Measurements from ENCODE around the gene QRSL1.

DNA sequence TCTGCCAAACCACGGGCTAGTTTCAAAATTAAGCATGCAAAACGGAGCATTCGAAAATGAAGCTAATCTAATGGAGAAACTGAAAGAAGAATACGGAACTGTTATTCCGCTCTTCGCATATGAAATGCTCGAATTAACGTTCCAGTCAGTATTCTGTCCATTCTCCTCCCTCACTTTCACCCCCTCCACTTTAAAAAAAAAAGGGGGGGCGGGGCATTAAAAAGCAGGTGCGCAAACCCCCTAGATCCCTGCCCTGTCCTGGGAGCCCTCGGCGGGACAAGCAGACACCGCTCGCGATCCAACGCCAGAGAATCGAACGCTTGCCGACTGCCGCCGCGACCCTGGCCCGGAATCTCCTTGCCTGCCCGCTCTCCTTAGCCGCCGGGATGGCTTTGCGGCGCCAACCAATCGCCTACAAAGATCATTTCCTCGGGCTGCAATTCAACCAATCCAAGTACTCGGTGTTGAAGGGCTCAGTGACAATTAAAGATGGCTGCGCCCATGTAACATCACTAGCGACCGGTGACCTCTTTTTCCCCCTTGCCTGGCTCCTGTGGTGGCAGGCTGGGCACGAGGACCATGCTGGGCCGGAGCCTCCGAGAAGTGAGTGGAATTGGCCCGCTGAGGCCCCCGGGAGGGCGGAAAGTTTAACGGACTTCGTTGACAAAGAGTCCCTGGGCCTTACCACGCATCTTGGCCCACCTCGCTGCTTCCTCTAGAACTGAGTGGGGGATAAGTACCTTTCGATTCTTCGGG lies at the start of gene QRSL1, which contains the start of gene RTN4IP1:
- TF ChIP-seq, protein P1, sequence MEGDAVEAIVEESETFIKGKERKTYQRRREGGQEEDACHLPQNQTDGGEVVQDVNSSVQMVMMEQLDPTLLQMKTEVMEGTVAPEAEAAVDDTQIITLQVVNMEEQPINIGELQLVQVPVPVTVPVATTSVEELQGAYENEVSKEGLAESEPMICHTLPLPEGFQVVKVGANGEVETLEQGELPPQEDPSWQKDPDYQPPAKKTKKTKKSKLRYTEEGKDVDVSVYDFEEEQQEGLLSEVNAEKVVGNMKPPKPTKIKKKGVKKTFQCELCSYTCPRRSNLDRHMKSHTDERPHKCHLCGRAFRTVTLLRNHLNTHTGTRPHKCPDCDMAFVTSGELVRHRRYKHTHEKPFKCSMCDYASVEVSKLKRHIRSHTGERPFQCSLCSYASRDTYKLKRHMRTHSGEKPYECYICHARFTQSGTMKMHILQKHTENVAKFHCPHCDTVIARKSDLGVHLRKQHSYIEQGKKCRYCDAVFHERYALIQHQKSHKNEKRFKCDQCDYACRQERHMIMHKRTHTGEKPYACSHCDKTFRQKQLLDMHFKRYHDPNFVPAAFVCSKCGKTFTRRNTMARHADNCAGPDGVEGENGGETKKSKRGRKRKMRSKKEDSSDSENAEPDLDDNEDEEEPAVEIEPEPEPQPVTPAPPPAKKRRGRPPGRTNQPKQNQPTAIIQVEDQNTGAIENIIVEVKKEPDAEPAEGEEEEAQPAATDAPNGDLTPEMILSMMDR (IDR thresholded peaks at IDR 0.05) = no peak
- no peak for TF ChIP-seq EZH2 (IDR thresholded peaks at IDR 0.05)

Data from neural progenitor cell (in vitro differentiated cells).